ENCODE data around the gene RECQL.

DNA sequence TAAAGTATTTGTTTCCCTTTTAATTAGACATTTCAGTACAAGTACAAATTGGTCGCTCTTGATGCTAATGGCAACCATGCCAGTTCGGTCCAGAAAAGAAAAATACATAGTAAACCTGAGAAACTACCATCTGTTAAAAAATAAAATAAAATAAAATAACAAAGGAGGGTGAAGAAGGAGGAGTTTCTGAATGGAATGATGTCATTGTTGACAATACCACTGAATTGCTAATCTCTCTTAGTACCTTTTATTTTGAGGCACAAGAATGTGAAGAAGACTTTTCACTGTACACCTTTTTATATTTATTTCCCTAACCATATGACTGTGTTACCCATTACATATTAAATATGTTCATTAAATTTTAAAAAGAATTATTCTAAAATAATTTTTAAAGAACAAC, 44.1 kb upstream of the RECQL start:
- no peak for TF ChIP-seq CTCF (optimal IDR thresholded peaks at IDR 0.05 in 1 of 3, IDR thresholded peaks at IDR 0.05 in 1 of 3, conservative IDR thresholded peaks at IDR 0.05 in 1 of 3; ENCODE audit: extremely low read depth in 1 of 3, insufficient read depth in 2 of 3, low read length in 3 of 3)
- no peak for TF ChIP-seq EZH2 (IDR thresholded peaks at IDR 0.05; ENCODE audit: low read length)

Data from keratinocyte (primary cell).